Measurements from ENCODE around the gene SEC11C.
"Not testable (repeated sequence)": the region's sequence is repeated elsewhere in the genome, so short reads cannot be mapped to it uniquely, and the experiment has no call there.

SEC11C gene

DNA sequence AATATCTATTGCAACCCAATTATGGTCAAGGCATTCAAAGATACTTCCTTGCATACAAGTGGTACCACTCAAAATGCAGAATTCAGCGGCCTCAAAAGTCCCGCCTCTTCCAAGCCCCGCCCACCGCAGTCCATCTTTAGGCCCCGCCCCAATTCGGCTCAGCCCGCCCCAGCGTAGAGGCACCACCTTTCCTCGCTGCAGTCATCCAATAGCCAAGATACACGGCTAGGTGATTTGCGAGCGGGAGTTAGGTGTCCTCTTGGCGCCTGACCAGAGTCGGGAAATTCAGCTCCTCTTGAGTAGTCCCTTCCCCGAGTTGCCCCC is 431 bp upstream of the SEC11C start:
- peaks cover 44% of the 10 kb centered on the region for H3K4me1 Mint-ChIP-seq
- DNase-seq: peak; percentile 95
- peaks cover 15% of the 10 kb centered on the region for H3K27me3 Mint-ChIP-seq
- no peaks in the 10 kb centered on the region for H3K36me3 Mint-ChIP-seq
- peak overlapping the region; percentile 87 for H3K4me3 Mint-ChIP-seq
- peak overlapping the region; percentile 98 for H3K27ac Mint-ChIP-seq
- CTCF ChIA-PET: no interaction called here
- no peaks in the 10 kb centered on the region for H3K9me3 Mint-ChIP-seq

DNA sequence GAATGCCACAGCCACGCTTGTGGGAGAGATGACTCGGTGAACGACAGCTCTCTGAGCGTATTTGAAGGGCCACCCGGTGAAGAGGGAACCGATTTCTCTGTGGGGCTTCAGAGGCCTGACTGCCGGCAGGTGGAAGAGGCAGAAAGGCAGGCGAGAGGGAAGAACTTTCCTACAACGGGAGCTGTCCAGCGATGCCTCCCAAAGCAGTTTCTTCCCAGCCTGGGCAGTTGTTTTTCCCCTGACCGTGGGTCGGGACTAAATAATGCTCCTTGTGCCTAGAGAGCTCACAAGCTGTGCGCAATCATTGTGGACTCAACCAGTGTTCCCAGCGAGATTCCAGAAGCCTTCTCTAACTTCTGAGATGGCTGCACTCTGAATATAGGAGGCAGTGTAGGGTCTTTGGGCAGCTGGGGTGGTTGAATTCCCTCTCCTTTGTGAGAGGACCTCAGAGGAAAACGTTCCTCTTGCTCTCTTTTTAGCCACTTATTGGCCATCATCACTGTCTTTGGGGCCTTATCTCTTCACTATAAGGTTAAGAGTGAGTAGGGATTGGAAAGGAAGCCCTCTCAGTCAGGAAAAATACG is 710 bp downstream of the SEC11C start:
- Mint-ChIP-seq H3K4me3 (peak overlapping the region; percentile 87), H3K4me1 (peaks cover 45% of the 10 kb centered on the region), H3K27ac (peak overlapping the region; percentile 98), H3K27me3 (peaks cover 9% of the 10 kb centered on the region), H3K36me3 (no peaks in the 10 kb centered on the region), H3K9me3 (no peaks in the 10 kb centered on the region)
- CTCF ChIA-PET: interaction anchor here (1.3 kb wide), 2 partner anchors 9 to 169 kb away, joined by 3 to 5 read pairs; no protein-coding TSS in a partner anchor
- no peak for DNase-seq

DNA sequence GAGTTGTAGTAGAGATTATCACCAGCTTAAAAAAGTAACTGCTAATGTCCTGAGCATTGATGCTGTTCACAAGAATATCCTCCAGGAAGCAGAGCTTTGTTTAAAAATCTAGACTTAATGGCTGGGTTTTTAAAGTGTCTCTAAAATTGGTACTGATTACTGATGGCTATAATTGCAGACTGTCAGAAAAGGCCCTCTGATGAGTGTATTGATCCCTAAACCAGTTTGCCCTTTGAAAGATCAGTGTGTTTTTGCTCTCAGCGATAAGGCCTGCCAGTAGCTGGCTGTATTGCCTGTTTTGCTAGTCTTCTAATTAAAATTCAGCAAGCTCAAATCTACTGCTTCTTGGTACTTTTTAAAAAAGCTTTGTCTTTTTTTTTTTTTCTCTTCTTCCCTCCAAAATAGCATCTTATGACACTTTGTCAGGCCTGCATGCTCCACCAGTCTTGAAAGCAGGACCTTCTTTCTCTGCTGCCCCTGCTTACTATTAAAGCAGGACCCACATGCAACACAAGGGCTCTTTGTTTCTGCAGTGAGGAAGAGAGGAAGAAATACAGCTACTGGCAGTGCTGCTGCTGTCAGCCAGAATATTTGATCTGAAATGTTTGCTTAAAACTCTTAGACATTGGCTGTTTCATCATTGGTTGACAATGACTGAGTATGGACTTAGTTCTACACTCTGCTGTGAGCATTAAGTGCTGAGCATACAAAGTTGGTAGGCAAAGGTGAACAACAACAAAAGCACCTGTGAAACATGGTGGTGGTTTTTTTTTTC is 1.8 kb downstream of the SEC11C start:
- Mint-ChIP-seq H3K4me3 (peak overlapping the region; percentile 87), H3K36me3 (no peaks in the 10 kb centered on the region), H3K9me3 (no peaks in the 10 kb centered on the region), H3K27me3 (peaks cover 6% of the 10 kb centered on the region), H3K27ac (peak overlapping the region; percentile 42), H3K4me1 (peaks cover 47% of the 10 kb centered on the region)
- CTCF ChIA-PET: interaction anchor here (0.7 to 1.3 kb wide), 4 partner anchors 8 to 358 kb away, joined by 3 to 5 read pairs (median 3); no protein-coding TSS in a partner anchor
- no peak for DNase-seq

DNA sequence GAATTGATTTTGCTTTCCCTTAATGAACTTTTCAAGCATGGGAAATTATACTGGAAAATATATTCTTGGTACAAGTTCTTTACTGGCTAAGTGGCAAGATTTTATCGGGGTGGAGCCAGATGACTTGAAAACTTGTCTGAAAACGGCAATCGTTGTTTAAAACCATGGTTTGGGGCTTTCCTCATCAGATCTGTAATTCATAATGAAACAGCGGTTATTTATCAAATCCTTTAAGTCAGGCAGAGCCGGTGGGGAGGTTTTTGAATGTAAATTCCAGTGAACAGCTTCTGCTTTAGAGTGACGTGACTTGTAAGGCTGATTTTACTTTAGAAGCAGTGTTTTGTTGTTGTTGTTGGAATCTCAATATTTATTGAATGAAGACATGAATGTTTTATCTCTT is 2.6 kb downstream of the SEC11C start:
- CTCF ChIA-PET: interaction anchor here (1.2 kb wide), 1 partner anchor 72 kb away, joined by 3 read pairs; no protein-coding TSS in a partner anchor
- no peaks in the 10 kb centered on the region for H3K36me3 Mint-ChIP-seq
- H3K9me3 Mint-ChIP-seq: no peaks in the 10 kb centered on the region
- peaks cover 47% of the 10 kb centered on the region for H3K4me1 Mint-ChIP-seq
- peaks cover 6% of the 10 kb centered on the region for H3K27me3 Mint-ChIP-seq
- peak overlapping the region; percentile 34 for H3K4me3 Mint-ChIP-seq
- peak overlapping the region; percentile 50 for H3K27ac Mint-ChIP-seq
- DNase-seq: no peak

DNA sequence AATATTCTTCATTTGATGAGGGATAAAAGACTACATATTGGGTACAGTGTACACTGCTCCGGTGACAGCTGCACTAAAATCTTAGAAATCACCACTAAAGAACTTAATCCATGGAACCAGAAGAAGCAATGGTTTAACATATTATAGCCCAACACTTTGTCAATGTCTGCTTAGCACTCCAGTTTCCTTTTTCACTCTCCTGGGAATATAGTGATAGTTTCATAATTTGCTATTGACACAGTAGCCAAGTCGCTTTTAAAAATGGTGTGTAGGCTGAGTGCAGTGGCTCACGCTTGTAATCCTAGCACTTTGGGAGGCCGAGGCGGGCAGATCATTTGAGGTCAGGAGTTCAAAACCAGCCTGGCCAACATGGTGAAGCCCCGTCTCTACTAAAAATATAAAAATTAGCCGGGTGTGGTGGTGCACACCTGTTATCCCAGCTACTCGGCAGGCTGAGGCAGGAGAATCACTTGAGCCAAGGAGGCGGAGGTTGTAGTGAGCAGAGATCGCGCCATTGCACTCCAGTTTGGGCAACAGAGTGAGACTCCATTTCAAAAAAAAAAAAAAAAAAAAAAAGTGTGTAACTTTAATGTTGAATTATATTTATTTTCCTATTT is 3.2 kb downstream of the SEC11C start:
- peaks cover 50% of the 10 kb centered on the region for H3K4me1 Mint-ChIP-seq
- not testable (repeated sequence) for H3K36me3 Mint-ChIP-seq, H3K27me3 Mint-ChIP-seq, H3K9me3 Mint-ChIP-seq, DNase-seq, H3K4me3 Mint-ChIP-seq
- H3K27ac Mint-ChIP-seq: peak overlapping the region; percentile 50
- CTCF ChIA-PET: interaction anchor here (1.2 kb wide), 1 partner anchor 72 kb away, joined by 3 read pairs; no protein-coding TSS in a partner anchor

DNA sequence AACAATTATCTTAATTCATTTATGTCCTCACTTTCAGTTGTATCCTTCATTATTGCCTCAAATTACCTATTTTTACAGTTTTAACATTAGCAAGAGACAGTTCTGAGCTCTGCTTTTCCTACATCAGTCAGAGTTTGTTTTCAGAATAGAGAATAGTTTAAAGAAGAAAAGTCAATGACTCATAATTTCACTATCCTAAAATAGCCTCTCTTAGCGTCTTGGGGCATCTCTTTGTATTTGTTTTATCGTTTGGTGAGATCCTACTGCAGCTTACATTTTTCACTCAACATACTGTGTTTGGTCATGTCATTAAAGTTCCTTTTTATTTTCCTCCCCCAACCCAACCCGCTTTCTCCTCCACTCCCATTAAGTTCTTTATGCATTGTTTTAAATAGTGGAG is 3.8 kb downstream of the SEC11C start:
- H3K36me3 Mint-ChIP-seq: no peaks in the 10 kb centered on the region
- no peak for DNase-seq
- CTCF ChIA-PET: no interaction called here
- H3K4me1 Mint-ChIP-seq: peaks cover 53% of the 10 kb centered on the region
- H3K27me3 Mint-ChIP-seq: peaks cover 6% of the 10 kb centered on the region
- H3K9me3 Mint-ChIP-seq: no peaks in the 10 kb centered on the region
- no peak overlapping the region for H3K4me3 Mint-ChIP-seq
- no peak overlapping the region for H3K27ac Mint-ChIP-seq

DNA sequence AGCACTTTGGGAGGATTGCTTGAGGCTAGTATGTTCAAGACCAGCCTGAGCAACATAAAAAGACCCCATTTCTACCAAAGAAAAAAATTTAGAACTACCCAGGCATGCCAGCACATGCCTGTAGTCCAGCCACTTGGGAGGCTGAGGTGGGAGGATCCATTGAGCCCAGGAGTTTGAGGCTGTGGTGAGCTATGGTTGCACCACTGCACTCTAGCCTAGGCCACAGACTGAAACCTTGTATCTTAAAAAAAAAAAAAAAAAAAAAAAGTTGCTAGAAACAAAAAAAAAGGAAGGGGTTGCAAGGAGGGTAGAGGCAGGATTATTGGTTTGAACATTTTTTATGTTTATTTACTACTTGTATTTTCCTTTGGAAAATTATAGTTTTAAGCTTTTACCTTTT is 4.8 kb downstream of the SEC11C start:
- Mint-ChIP-seq H3K9me3 (no peaks in the 10 kb centered on the region), H3K27me3 (peaks cover 2% of the 10 kb centered on the region), H3K36me3 (no peaks in the 10 kb centered on the region), H3K4me1 (peaks cover 51% of the 10 kb centered on the region), H3K27ac (no peak overlapping the region), H3K4me3 (no peak overlapping the region)
- CTCF ChIA-PET: no interaction called here
- DNase-seq: no peak

DNA sequence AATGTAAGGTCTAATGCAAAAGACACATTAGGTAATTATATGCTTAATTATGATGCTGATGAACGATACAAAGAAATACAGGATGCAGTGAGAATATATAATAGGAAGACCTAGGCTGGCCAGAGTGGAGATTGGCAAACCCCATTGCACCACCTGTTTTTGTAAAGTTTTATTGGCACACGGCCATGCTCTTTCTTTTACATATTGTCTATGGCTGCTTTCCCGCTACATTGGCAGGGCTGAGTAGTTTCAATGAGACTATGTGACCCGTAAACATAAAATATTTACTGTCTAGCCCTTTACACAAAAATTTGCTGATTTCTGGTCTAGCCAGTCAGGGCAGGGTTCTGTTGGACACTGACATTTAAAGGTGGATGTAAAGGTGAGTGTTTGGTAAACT is 5.4 kb downstream of the SEC11C start:
- Mint-ChIP-seq H3K36me3 (peaks cover under 1% of the 10 kb centered on the region), H3K27ac (no peak overlapping the region), H3K4me1 (peaks cover 53% of the 10 kb centered on the region), H3K27me3 (no peaks in the 10 kb centered on the region), H3K9me3 (no peaks in the 10 kb centered on the region), H3K4me3 (no peak overlapping the region)
- CTCF ChIA-PET: no interaction called here
- no peak for DNase-seq

DNA sequence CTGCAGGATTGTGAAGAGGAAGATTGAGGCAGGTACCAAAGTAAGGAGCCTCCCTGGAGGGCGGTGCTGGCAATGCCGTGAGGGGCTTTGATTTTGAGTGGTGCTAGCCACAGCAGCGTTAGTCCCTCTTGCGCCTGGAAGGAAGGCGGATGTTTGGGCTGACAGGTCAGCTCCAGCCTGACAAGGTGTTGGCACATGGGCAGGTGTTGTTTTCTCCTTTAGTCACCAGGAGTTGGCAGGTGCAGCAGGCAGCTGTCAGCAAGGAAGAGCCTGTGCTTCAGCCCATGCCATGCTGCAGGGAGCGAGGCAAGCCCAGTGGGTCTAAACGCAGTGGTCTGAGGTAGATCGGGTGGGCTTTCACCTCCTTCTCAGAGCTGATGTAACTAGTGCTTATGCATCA is 8.5 kb downstream of the SEC11C start:
- no peak for DNase-seq
- H3K36me3 Mint-ChIP-seq: peaks cover 17% of the 10 kb centered on the region
- H3K9me3 Mint-ChIP-seq: no peaks in the 10 kb centered on the region
- H3K4me1 Mint-ChIP-seq: peaks cover 35% of the 10 kb centered on the region
- no peak overlapping the region for H3K4me3 Mint-ChIP-seq
- no peaks in the 10 kb centered on the region for H3K27me3 Mint-ChIP-seq
- H3K27ac Mint-ChIP-seq: no peak overlapping the region
- CTCF ChIA-PET: no interaction called here

DNA sequence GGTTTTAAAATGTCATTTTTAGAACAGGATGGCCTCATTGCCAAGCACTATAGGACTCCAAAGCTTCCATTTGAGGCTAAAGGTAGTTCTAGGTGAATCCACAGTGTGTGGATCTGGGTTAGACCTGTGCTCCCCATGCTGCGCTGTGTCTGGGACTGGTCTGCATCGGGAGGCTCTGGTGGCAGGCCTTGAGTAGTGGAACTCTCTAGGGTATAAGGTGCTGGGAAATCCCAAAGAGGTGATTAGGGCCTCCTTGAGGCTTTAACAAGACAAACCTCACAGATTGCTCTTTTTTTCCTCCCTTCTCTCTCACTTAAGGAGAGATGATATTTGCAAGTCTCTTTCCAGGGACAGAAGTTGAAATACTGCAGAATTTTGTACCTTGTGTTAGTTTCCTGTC is 9.3 kb downstream of the SEC11C start:
- Mint-ChIP-seq H3K27me3 (no peaks in the 10 kb centered on the region), H3K4me3 (no peak overlapping the region), H3K4me1 (peaks cover 30% of the 10 kb centered on the region), H3K9me3 (no peaks in the 10 kb centered on the region), H3K36me3 (peaks cover 20% of the 10 kb centered on the region), H3K27ac (no peak overlapping the region)
- CTCF ChIA-PET: interaction anchor here (1.4 kb wide), 1 partner anchor 8 kb away, joined by 5 read pairs; no protein-coding TSS in a partner anchor
- DNase-seq: no peak

DNA sequence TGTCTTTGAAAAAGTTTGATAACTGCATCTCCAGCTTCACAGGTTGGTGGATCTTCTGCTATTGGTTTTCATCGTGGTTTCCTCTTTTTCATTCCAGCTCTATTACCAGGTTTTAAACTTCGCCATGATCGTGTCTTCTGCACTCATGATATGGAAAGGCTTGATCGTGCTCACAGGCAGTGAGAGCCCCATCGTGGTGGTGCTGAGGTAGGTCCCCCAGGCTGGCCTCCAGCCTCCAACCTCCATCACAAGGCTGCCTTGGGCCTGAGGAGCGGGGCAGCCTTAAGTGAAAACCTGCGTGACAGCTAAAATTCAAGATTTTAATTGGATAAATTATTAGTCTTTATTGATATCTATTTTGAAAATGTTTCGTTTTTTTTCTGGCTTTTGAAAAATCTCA is 9.7 kb downstream of the SEC11C start:
- CTCF ChIA-PET: interaction anchor here (0.7 to 1.4 kb wide), 2 partner anchors 8 to 66 kb away, joined by 3 to 5 read pairs; no protein-coding TSS in a partner anchor
- Mint-ChIP-seq H3K9me3 (no peaks in the 10 kb centered on the region), H3K4me3 (no peak overlapping the region), H3K36me3 (peaks cover 22% of the 10 kb centered on the region), H3K27me3 (no peaks in the 10 kb centered on the region), H3K4me1 (peaks cover 27% of the 10 kb centered on the region), H3K27ac (no peak overlapping the region)
- no peak for DNase-seq

DNA sequence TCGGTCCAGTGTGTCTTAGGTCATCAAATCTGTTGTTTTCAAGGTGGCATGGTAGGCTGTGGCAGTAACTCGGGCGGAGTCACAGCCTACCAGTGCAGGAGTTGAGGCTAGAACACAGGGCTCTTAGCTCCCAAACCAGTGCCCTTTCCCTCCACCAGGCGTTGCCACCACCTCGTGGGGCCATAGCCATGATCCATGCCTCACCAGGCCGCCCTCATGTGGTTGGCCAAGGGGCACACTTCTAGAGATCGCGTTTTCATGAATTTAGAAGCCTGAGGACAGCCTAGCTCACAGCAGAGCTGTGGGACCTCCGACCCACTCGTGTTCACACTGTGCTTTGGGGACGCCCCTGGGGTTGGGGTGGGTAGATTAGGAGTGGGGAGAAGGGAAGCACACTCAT is 10.6 kb downstream of the SEC11C start:
- peak overlapping the region; percentile 30 for H3K27ac Mint-ChIP-seq
- CTCF ChIA-PET: interaction anchor here (0.7 to 1.4 kb wide), 2 partner anchors 9 to 67 kb away, joined by 3 to 5 read pairs; no protein-coding TSS in a partner anchor

DNA sequence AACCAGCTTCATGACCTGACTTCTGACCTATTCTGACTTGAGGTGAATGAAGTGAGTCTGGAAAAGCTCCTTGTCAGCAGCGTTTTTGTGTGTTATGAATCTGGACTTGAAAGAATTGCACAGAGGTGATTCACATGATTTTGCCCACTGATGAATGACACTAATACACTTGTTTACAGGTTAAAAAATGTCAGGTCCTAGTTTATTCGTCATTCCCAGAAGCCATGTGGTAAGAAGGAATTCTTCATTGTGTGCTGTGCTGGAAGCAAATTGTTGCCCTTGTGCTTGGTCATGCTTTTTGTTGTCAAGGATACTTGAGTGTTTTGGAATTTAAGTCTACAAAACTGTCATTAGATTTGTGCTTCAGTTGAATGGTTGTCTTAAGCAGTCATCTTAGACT is 15.5 kb downstream of the SEC11C start:
- no peak overlapping the region for H3K4me3 Mint-ChIP-seq
- no peaks in the 10 kb centered on the region for H3K27me3 Mint-ChIP-seq
- no peak overlapping the region for H3K27ac Mint-ChIP-seq
- H3K9me3 Mint-ChIP-seq: no peaks in the 10 kb centered on the region
- CTCF ChIA-PET: no interaction called here
- no peak for DNase-seq
- peaks cover 10% of the 10 kb centered on the region for H3K4me1 Mint-ChIP-seq
- H3K36me3 Mint-ChIP-seq: peaks cover 34% of the 10 kb centered on the region

More for the DNA sequence above, 10.6 kb downstream of the SEC11C start:
- Mint-ChIP-seq H3K4me3 (no peak overlapping the region), H3K36me3 (peaks cover 22% of the 10 kb centered on the region), H3K27me3 (no peaks in the 10 kb centered on the region), H3K9me3 (no peaks in the 10 kb centered on the region), H3K4me1 (peaks cover 27% of the 10 kb centered on the region)
- DNase-seq: no peak

DNA sequence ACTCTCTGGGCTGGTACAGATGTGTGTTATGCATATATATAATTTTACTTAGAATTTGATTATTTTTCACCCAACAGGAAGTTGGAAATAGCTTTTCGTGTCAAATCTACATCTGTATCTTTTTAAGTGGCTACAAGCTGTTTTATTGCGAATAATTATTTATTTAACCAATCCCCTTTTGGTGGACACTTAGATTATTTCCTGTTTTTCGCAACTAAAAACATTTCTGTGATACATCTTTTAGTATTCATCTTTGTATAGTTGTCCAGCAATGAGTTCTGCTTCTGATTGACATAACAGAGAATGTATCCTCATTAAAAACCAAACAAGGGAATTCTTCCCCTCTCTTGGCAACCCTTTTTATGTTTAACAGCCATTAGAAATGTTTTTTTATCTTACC is 16.6 kb downstream of the SEC11C start:
- CTCF ChIA-PET: no interaction called here
- DNase-seq: no peak
- no peaks in the 10 kb centered on the region for H3K4me1 Mint-ChIP-seq
- no peak overlapping the region for H3K4me3 Mint-ChIP-seq
- H3K27me3 Mint-ChIP-seq: no peaks in the 10 kb centered on the region
- no peak overlapping the region for H3K27ac Mint-ChIP-seq
- H3K36me3 Mint-ChIP-seq: peaks cover 26% of the 10 kb centered on the region
- H3K9me3 Mint-ChIP-seq: no peaks in the 10 kb centered on the region

DNA sequence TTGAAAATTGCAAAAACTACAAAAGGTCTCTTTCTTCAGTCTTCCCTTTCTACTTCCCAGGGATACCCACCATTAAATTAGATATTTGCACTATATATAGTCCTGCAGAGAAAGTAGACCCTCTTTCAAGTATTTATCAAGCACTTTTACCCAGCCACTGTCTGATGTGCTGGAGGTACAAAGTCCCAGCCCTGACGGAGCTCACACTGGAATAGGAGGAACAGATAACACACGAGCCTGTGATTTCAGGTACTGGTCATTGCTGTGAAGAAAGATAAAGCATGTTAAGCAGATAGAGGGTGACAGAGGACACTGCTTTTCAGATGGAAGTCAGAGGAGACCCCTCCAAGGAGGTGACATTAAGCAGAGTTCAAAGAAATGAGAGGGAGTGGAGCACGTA is 19.6 kb downstream of the SEC11C start:
- peaks cover 14% of the 10 kb centered on the region for H3K36me3 Mint-ChIP-seq
- H3K4me1 Mint-ChIP-seq: no peaks in the 10 kb centered on the region
- H3K27me3 Mint-ChIP-seq: no peaks in the 10 kb centered on the region
- no peaks in the 10 kb centered on the region for H3K9me3 Mint-ChIP-seq
- CTCF ChIA-PET: no interaction called here
- H3K4me3 Mint-ChIP-seq: no peak overlapping the region
- no peak overlapping the region for H3K27ac Mint-ChIP-seq
- no peak for DNase-seq
